AG04449 (cell line): ENCODE data around the gene ZNF236.

Experiments
- CTCF ChIA-PET: fragments of 350-600 bp; formaldehyde crosslinking; extraction: SDS; loops from one replicate; lab custom pipeline; 2021; ENCODE audit warnings: antibody characterized with exemption; lab: Yijun Ruan, JAX
- POLR2A ChIA-PET: fragments of 400-600, 350-600 bp; formaldehyde crosslinking; extraction: SDS; loops from one replicate; lab custom pipeline; 2020; ENCODE audit warnings: antibody characterized with exemption, inconsistent platforms; lab: Yijun Ruan, JAX
- DNase-seq: peaks from one replicate; pipeline ENCODE4 v3.0.0-alpha.2; 2010; ENCODE audit warnings: low read depth, low spot score
- H3K4me3 ChIP-seq: 2 replicates; pipeline ENCODE4 v1.5.1; 2011; ENCODE audit warnings: low read depth, mild to moderate bottlenecking, control low read depth, low read length
- TF ChIP-seq, protein P1 (sequence below): IDR thresholded peaks from one replicate; pipeline ENCODE4 v1.5.1; 2011; ENCODE audit warnings: mild to moderate bottlenecking, moderate library complexity, low read length, control low read depth, inconsistent platforms; ENCODE audit not compliant: insufficient read depth; ENCODE audit errors: missing control alignments

The ZNF236 gene

DNA sequence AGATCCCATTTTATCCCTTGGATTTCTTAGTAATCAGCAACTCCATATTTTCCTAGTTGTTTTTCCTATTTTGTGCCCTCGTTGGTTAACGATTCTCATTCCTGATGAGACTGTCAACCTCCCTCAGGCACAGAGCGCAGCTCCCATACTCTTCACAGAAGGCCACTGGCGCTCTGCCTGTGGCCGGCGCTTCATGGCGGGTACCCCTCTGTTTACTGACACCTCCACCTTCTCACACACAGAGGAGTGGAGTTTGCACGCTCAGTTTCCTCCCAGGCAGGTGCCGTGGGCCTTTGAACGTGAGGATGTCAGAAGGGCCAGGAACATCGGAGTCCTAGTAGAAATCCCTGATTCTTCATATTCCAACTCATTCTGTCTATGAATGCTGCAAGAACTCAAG is 171.2 kb downstream of the ZNF236 start:
- TF ChIP-seq, protein P1, sequence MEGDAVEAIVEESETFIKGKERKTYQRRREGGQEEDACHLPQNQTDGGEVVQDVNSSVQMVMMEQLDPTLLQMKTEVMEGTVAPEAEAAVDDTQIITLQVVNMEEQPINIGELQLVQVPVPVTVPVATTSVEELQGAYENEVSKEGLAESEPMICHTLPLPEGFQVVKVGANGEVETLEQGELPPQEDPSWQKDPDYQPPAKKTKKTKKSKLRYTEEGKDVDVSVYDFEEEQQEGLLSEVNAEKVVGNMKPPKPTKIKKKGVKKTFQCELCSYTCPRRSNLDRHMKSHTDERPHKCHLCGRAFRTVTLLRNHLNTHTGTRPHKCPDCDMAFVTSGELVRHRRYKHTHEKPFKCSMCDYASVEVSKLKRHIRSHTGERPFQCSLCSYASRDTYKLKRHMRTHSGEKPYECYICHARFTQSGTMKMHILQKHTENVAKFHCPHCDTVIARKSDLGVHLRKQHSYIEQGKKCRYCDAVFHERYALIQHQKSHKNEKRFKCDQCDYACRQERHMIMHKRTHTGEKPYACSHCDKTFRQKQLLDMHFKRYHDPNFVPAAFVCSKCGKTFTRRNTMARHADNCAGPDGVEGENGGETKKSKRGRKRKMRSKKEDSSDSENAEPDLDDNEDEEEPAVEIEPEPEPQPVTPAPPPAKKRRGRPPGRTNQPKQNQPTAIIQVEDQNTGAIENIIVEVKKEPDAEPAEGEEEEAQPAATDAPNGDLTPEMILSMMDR = no peak
- no peak for DNase-seq
- ChIA-PET POLR2A (no interaction called here), CTCF (interaction anchor here (1.9 to 7.4 kb wide), 2 partner anchors 10 to 61 kb away, joined by 4 to 84 read pairs; no protein-coding TSS in a partner anchor)
- no peak overlapping the region for H3K4me3 ChIP-seq

DNA sequence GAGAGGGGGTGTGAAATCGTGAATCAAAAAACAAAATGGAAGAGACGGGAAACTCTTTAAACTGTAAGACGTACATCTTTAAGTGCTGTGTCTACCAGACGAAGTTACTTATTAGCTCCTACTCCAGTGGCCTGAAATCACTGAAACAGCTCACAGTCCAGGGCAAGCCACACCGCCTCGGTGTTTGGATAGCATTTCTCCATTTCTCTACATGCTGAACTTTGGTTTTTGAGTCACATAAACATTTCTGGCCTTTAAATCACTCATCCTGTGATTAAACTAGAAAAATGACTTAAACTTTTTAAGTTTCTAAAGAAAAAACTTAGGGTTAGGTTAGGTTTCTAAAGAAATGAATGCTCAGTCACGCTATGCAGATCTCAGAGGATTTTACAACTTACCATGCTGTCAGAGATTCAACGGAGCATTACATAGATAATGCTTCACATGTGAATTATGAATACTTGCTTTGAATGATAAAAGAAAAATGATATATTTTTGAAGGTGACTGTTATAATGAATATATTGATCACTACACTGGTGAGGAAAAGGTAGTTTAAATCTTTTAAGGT is 171.8 kb downstream of the ZNF236 start:
- POLR2A ChIA-PET = no interaction called here
- CTCF ChIA-PET = interaction anchor here (0.6 to 7.4 kb wide), 5 partner anchors 9 to 217 kb away, joined by 3 to 84 read pairs (median 4); no protein-coding TSS in a partner anchor

DNA sequence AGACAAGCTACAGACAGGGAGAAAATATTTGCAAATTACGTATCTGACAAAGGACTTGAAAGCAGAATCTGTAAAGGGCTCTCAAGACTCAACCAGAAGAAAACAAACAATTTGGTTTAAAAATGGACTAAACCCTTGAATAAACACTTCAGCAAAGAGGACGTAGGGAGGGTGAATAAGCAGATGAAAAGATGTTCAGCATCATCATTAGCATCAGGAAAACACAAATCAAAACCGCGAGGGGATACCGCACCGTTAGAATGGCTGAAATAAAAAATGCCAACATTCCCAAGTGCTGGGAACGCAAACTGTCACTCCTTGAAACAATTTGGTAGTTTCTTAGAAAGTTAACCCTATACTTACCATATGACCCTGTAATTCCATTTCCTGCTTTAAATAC is 173.5 kb downstream of the ZNF236 start:
- TF ChIP-seq, protein P1 = no peak
- CTCF ChIA-PET = interaction anchor here (0.8 to 7.4 kb wide), 4 partner anchors 9 to 215 kb away, joined by 3 to 268 read pairs (median 44); no protein-coding TSS in a partner anchor
- DNase-seq = no peak
- POLR2A ChIA-PET = no interaction called here
- no peak overlapping the region for H3K4me3 ChIP-seq

More for the DNA sequence above, 171.8 kb downstream of the ZNF236 start:
- DNase-seq = no peak
- TF ChIP-seq, protein P1 = no peak
- H3K4me3 ChIP-seq = no peak overlapping the region

DNA sequence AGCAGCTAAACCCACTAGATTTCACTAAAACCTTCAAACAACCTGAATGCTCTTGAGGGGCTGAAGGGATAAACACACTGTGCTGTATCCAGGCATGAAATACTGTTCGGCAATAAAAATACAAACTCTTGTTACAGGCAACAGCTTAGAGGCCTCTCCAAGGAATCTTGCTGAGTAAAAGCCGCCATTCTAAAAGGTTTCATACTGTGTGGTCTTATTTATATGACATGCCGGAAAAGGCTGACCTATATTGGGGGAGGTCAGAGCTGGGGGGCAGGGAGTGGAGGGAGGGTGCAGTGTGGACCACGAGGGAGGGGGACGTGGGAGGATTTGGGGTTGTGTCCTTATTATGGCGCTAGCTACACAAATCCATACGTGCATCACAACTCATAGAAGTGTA is 174.1 kb downstream of the ZNF236 start:
- H3K4me3 ChIP-seq = no peak overlapping the region
- TF ChIP-seq, protein P1 = no peak
- ChIA-PET CTCF (interaction anchor here (0.8 to 7.4 kb wide), 6 partner anchors 10 to 215 kb away, joined by 3 to 268 read pairs (median 4); no protein-coding TSS in a partner anchor), POLR2A (no interaction called here)
- DNase-seq = no peak

DNA sequence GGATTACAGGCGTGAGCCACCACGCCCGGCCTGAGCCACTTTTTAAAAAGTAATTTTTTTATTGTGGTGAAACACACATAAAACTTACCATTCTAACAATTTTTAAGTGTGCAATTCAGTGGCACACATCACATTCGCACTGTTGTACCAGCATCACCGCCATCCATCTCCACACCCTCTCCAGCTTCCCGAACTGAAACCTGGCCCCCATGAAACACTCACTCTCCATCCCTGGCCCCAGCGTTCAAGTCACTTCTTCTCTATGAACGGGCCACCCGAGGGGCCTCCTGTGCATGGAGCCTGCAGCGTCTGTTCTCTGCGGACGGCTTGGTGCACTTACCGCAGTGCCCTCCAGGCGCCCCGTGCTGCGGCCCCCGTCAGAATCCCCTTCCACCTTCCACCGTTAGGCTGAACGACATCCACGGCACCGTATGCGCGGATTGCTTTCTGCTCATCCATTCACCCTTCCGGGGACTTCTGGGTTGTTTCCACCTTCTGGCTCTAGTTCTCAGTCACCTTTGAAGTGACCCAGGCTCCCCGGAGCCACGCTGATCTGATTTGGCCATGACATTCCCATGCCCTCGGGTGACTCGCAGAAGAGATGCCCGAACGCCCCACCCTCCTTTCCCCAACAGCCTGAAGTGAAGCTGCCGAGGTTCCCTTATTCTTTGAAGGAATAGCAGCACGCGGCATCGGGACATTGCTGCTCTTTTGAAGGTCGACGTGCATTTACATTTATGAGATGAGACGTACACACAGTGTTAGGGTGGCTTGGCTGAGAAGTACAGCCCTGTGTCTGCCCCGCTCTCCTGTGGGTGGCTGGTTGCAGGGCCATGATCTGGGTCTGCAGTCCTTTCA is 175.8 kb downstream of the ZNF236 start:
- POLR2A ChIA-PET = no interaction called here
- TF ChIP-seq, protein P1 = no peak
- CTCF ChIA-PET = interaction anchor here (0.6 to 7.4 kb wide), 7 partner anchors 14 to 213 kb away, joined by 3 to 268 read pairs (median 23); no protein-coding TSS in a partner anchor
- no peak for DNase-seq
- H3K4me3 ChIP-seq = no peak overlapping the region

DNA sequence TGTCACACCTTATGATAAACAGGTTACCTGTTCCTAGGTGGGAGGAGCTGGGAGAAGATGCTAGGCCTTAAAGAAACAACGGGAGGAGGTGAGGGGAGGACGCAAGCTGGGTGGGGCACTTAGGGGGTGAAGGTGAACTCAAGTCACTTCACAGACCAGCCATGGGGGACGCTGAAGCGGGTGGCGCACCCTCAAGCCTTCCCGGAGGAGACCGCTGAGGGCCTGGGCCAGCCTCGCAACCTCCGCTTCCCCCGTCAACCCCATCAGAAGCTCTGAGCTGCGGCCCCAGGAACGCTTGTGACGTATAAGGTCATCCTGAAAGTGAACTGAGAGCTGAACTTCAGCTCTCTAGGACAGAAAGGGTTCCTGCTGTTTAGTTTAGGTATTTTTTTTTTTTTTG is 176.7 kb downstream of the ZNF236 start:
- DNase-seq = no peak
- no peak overlapping the region for H3K4me3 ChIP-seq
- ChIA-PET CTCF (interaction anchor here (0.6 to 7.2 kb wide), 18 partner anchors 8 to 219 kb away, joined by 3 to 268 read pairs (median 8); no protein-coding TSS in a partner anchor), POLR2A (no interaction called here)
- TF ChIP-seq, protein P1 = no peak
